Activated CD4-positive, alpha-beta T cell treated with anti-CD3 and anti-CD28 coated beads, Interleukin-2, amount 10 ng/mL, durations not matched to agents 24 days and 14 days (primary cell): ENCODE results near the gene PDXK. TPM values are rescaled to one million over a fixed set of nuclear protein-coding genes. Genes with fewer than 3 reads are reported as not detected.

Experiments
- DNase-seq: peaks from one replicate; pipeline ENCODE4 v3.0.0; 2022
- H3K27ac Mint-ChIP-seq: one replicate; pipeline ENCODE4 v1.8.0; 2022; ENCODE audit warnings: mild to moderate bottlenecking, mixed read lengths
- H3K27me3 Mint-ChIP-seq: one replicate; pipeline ENCODE4 v1.8.0; 2022; ENCODE audit warnings: mixed read lengths
- H3K36me3 Mint-ChIP-seq: one replicate; pipeline ENCODE4 v1.8.0; 2022; ENCODE audit warnings: low read depth, mild to moderate bottlenecking, mixed read lengths
- H3K4me1 Mint-ChIP-seq: one replicate; pipeline ENCODE4 v1.8.0; 2021; ENCODE audit warnings: mixed read lengths
- H3K4me3 Mint-ChIP-seq: one replicate; pipeline ENCODE4 v1.8.0; 2022; ENCODE audit warnings: mild to moderate bottlenecking, moderate library complexity, mixed read lengths
- H3K9me3 Mint-ChIP-seq: one replicate; pipeline ENCODE4 v1.8.0; 2021; ENCODE audit warnings: mixed read lengths
- intact Hi-C: fragments of 100-400 bp; cut with micrococcal nuclease; formaldehyde crosslinking; loops from one replicate; pipeline ENCODE4 v1.15.1; 2023
- total RNA-seq: library from RNA; stranded (reverse); gene quantifications from 2 replicates; pipeline ENCODE4 v1.2.3, GENCODE V29; 2022

The PDXK gene
- total RNA-seq, 1 donor from 2014 or later, result 152 TPM

DNA sequence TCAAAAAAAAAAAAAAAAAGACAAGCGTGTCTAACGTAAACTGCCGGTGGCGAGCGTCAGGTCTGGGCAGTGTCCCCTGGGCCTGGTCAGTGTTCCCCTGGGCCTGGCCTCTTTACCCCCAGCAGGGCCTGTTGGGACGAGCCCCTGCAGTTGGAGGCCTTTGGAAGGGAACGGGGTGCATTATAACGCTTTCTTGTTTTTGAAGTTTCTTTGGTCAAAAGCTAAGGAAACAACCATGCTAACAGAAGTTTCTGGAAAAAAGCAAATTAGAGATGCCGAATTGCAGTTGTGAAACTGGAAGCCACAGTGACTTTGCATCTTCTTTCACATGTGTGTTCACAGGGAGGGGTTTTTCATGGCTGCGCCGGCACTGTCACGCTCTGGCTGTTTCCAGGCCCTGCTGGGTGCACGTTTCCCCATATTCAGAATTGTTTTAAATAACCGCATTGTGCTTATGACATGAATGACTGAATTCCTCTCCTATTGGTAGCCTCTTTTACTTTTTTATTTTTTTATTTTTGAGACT lies 86.4 kb downstream of the PDXK start:
- intact Hi-C loops, result no loop called here
- peaks cover 34% of the 10 kb centered on the region for H3K36me3 Mint-ChIP-seq
- no peak for DNase-seq
- no peak overlapping the region for H3K4me3 Mint-ChIP-seq
- H3K27me3 Mint-ChIP-seq, result no peaks in the 10 kb centered on the region
- peak overlapping the region; percentile 60 for H3K27ac Mint-ChIP-seq
- H3K9me3 Mint-ChIP-seq, result no peaks in the 10 kb centered on the region
- peaks cover 2% of the 10 kb centered on the region for H3K4me1 Mint-ChIP-seq

DNA sequence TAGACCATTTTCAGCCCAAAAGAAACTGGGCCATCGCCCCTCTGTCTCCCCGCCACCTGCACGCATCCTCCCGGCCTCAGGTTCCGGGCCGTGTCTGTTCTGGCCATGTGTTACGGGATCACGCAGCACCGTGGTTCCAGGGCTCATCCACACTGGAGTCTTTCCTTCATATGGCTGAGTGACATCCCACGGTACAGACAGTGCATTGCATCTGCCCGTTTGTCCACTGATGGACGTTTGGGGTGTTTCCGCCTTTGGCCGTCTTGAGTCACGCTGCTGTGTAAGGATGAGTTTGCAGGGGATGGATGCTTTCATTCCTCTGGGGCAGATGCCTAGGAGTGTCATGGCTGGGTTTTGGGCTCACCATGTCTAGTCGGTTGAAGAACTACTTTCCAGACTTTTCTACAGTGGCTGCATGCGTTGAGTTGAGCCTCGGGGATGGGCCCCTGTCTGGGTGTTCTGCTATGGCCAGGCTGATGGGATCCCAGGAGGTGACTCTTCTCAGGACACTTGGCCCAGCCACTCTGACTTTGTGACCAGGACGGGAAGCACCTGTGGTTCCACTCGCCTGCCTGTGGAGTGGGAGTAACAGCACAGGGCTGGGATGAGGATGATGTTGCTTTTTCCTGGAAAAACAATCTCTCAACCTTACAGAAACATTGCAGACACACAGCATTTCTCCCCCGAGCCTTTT lies 87.2 kb downstream of the PDXK start:
- Mint-ChIP-seq H3K27me3 (no peaks in the 10 kb centered on the region), H3K4me1 (peaks cover 6% of the 10 kb centered on the region), H3K36me3 (peaks cover 28% of the 10 kb centered on the region), H3K9me3 (no peaks in the 10 kb centered on the region), H3K27ac (peak overlapping the region; percentile 11), H3K4me3 (no peak overlapping the region)
- intact Hi-C loops, result no loop called here
- DNase-seq, result no peak

DNA sequence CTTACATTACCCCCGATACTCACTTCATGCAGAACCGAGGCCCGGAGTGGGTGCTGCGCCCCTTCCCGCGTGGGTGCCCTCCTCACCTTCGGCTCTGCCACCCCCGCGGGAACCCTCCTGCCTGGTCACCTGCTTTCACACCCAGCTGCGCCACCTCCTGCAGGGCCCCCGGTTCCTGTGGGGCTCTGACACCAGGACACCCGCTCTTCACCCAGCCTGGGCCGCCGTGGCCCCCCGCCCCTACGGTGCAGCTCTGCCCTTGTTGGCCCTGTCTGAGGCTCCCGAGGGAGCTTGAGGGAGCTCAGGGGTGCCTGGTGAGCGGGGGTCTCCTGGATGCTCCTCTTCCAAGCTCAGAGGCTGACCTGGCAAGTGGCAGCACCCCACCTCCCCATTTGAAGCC lies 89.4 kb downstream of the PDXK start:
- H3K4me3 Mint-ChIP-seq, result no peak overlapping the region
- no peaks in the 10 kb centered on the region for H3K27me3 Mint-ChIP-seq
- intact Hi-C loops, result no loop called here
- no peaks in the 10 kb centered on the region for H3K9me3 Mint-ChIP-seq
- peaks cover 10% of the 10 kb centered on the region for H3K4me1 Mint-ChIP-seq
- no peak for DNase-seq
- peaks cover 15% of the 10 kb centered on the region for H3K36me3 Mint-ChIP-seq
- no peak overlapping the region for H3K27ac Mint-ChIP-seq

DNA sequence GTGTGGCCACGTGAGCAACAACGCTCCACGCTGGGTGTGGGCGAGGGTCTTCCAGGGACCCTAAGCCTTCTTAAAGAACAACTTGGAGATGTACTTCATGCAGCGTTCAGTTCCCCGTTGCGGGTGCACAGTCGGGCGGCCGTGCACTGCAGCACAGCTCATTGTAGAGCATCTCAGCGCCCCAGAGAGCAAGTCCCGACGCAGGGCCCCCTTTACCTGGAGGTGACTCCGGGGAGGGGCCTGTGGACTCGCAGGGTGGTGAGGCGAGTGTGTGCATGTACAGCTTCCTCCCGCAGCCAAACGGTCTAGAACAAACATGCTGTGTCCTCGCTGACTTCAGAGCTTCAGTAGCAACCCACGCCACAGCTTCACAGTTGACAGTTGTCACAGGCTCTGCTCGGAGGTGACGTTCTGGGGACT lies 89.9 kb downstream of the PDXK start:
- Mint-ChIP-seq H3K27me3 (no peaks in the 10 kb centered on the region), H3K4me1 (peaks cover 10% of the 10 kb centered on the region), H3K4me3 (no peak overlapping the region), H3K9me3 (no peaks in the 10 kb centered on the region), H3K27ac (no peak overlapping the region), H3K36me3 (peaks cover 11% of the 10 kb centered on the region)
- intact Hi-C loops, result no loop called here
- DNase-seq, result no peak

DNA sequence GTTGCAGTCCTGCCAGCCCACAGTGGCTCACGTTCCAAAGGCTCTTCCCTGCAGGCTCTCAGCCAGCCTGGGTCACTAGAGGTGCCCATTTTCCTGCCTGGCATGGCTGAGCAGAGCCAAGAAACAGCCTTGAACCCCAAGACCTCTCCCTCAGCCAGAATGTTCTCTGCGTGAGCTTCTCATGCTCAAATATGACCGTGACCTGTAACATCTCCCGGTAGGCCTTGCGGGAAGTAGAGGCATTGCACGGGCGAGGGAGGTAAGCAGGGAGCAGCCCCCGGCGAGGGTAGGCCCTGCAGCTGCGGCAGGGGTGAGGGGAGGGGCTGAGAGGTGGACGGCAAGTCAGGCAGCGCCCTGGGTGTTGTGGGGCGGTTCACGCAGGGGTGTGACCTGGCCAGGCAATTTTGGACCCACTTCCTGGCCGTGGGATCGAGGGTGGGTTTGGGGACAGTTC lies 90.4 kb downstream of the PDXK start:
- intact Hi-C loops, result no loop called here
- Mint-ChIP-seq H3K9me3 (no peaks in the 10 kb centered on the region), H3K27ac (no peak overlapping the region), H3K4me1 (peaks cover 10% of the 10 kb centered on the region), H3K36me3 (peaks cover 8% of the 10 kb centered on the region), H3K27me3 (no peaks in the 10 kb centered on the region), H3K4me3 (no peak overlapping the region)
- DNase-seq, result no peak

DNA sequence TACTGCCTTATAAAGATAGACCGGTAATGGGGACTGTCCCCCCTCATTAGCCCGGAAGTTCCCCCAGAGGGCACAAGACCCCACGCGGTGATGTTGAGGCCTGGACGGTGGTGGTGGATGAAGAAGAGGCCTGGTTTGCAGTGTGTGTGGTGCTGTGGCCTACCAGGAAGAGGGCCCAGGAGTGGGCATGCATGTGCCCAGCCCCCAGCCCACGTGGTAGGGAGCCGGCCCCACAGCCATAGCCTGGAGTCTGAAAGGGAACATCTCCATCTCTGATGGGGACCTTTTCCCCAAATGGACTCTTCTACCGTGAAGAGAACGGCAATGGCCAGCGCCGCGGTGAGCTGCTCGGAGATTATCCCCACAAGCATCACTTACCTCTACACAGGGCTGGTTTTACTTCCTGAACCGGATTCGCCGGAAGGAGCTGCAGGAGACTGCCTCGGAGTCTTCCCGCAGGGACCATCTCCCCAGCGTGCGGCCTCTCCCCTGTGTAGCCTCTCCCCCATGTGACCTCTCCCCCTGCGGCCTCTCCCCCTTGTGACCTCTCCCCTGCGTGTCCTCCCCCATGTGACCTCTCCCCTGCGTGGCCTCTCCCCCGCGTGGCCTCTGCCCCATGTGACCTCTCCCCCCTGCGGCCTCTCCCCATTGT lies 91.0 kb downstream of the PDXK start:
- Mint-ChIP-seq H3K4me1 (peaks cover 13% of the 10 kb centered on the region), H3K27ac (no peak overlapping the region), H3K4me3 (no peak overlapping the region), H3K27me3 (no peaks in the 10 kb centered on the region), H3K9me3 (no peaks in the 10 kb centered on the region), H3K36me3 (peaks cover 9% of the 10 kb centered on the region)
- DNase-seq, result no peak
- intact Hi-C loops, result loop anchor here (1.0 to 5.0 kb wide), 4 partner anchors 57 to 165 kb away; no protein-coding TSS in a partner anchor

DNA sequence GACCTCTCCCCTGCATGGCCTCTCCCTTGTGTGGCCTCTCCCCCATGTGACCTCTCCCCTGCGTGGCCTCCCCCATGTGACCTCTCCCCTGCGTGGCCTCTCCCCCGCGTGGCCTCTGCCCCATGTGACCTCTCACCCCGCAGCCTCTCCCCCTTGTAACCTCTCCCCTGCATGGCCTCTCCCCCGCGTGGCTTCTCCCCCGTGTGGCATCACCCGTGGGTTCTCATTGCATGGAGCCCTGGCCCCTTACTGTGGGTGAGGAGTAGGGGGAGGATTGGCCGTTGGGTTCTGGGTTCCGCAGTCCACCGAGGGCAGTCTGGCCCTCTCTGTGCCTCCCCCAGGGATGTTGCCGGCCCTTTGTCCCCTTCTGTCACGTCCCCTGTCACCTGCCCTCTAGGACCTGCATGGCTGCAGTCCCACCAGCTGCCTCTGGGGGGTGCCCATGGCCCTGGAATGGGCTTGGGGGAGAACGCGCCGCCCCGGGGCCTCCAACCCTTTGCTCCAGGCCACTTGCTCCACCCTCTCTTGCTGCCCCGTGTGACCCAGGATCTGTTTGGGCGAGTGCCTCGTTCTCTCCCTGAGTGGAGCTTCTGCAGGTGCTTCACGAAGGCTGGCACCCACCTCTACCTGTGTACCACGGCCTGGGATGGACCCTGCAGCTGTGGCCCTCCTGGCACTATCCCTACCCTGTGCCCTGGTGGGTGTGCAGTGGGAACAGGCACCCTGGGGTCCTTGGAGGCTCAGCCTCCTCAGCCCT lies 91.8 kb downstream of the PDXK start:
- Mint-ChIP-seq H3K27ac (peak overlapping the region; percentile 56), H3K9me3 (no peaks in the 10 kb centered on the region), H3K27me3 (no peaks in the 10 kb centered on the region), H3K4me1 (peaks cover 13% of the 10 kb centered on the region), H3K4me3 (no peak overlapping the region), H3K36me3 (peaks cover 7% of the 10 kb centered on the region)
- intact Hi-C loops, result loop anchor here (1.0 to 5.0 kb wide), 4 partner anchors 56 to 165 kb away; no protein-coding TSS in a partner anchor
- peak; percentile 98 for DNase-seq

DNA sequence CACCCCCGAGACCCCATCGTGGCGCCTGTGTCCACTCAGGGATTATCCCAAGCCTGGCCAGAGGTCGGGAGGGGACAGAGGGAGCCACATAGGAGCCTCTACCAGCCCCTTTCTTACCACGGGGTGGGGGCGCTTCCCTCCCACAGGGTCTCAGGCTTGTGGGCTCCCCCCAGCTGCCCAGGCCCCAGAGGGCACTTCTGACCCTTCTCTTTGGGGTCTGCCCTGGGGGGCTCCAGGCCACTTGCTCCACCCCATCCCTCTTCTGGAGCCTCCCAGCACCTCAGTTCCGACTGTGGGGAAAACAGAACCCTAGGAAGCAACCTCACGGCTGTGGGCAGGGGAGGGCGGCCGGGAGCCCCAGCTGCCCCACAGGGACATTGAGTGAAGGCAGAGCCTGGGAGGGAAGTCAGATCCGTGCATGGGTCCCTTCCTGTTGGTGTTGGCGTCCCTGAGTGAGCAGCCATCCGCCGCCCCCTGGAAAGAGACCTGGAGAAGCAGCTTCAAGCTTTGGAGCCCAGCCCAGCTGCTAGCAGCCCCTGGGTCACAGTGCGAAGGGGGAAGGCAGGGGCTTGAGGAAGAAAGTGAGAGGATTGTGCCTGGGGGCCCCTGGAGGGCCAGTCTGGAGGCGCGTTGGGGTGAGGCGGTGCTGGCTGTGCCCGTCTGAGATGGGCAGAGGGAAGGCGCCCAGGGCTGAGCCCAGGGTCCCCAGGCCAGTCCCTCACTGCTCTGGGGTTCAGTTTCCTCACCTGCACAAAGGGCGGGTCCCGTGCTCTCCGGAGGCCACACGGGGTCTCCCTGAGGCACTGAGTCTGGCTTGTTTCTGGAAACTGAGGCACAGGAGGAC lies 92.6 kb downstream of the PDXK start:
- no peak for DNase-seq
- Mint-ChIP-seq H3K4me1 (peaks cover 13% of the 10 kb centered on the region), H3K9me3 (no peaks in the 10 kb centered on the region), H3K4me3 (no peak overlapping the region), H3K36me3 (peaks cover 1% of the 10 kb centered on the region), H3K27me3 (no peaks in the 10 kb centered on the region), H3K27ac (no peak overlapping the region)
- intact Hi-C loops, result loop anchor here (2.0 to 5.0 kb wide), 2 partner anchors 55 to 106 kb away; no protein-coding TSS in a partner anchor

Other genes starting within 250 kb of the PDXK start
- 1.3 TPM in 2 replicates for gene HSF2BP, start 59.6 kb upstream of the PDXK start, total RNA-seq
- 82.8 and 83.6 TPM in 2 replicates for gene RRP1B, start 59.6 kb upstream of the PDXK start, total RNA-seq
- gene CSTB, start 57.2 kb downstream of the PDXK start, total RNA-seq, result 59.2 and 59.5 TPM in 2 replicates
- 94.4 and 99.4 TPM in 2 replicates for gene RRP1, start 70.4 kb downstream of the PDXK start, total RNA-seq
- 127 and 130 TPM in 2 replicates for gene AGPAT3, start 146.1 kb downstream of the PDXK start, total RNA-seq